ENCODE data around the gene PRKAA2.

GRCh38 chr1:56655991-56656613, 11.0 kb downstream of the PRKAA2 start:
- no peak for TF ChIP-seq CTCF (IDR thresholded peaks at IDR 0.05; ENCODE audit: insufficient read depth, low read length, poor library complexity, severe bottlenecking)
- TF ChIP-seq EZH2phosphoT487 (conservative IDR thresholded peaks at IDR 0.05; ENCODE audit: low read length): no peak

All from SU-DHL-6 (cell line).